Ovary (tissue), 3 donors: ENCODE results near the gene NDUFA8.

Experiments used
- POLR2A ChIP-seq: fragments of 450-650 bp; IDR thresholded peaks from one replicate; pipeline ENCODE4 v1.6.1; 2017; ENCODE audit warnings: antibody characterized with exemption, mild to moderate bottlenecking, moderate library complexity
- TF ChIP-seq, protein P1 (sequence below), 3 donors: fragments of 450-650 bp in 2 of 3; fragments of 200-600 bp in 1 of 3; IDR thresholded peaks; one replicate each; pipeline versions ENCODE4 v1.5.1 to v1.8.0; 2016 to 2022; ENCODE audit warnings: antibody characterized with exemption in 3 of 3, mild to moderate bottlenecking in 1 of 3
- donor health status: DM: no; HTN: no; CAD: no.

DNA sequence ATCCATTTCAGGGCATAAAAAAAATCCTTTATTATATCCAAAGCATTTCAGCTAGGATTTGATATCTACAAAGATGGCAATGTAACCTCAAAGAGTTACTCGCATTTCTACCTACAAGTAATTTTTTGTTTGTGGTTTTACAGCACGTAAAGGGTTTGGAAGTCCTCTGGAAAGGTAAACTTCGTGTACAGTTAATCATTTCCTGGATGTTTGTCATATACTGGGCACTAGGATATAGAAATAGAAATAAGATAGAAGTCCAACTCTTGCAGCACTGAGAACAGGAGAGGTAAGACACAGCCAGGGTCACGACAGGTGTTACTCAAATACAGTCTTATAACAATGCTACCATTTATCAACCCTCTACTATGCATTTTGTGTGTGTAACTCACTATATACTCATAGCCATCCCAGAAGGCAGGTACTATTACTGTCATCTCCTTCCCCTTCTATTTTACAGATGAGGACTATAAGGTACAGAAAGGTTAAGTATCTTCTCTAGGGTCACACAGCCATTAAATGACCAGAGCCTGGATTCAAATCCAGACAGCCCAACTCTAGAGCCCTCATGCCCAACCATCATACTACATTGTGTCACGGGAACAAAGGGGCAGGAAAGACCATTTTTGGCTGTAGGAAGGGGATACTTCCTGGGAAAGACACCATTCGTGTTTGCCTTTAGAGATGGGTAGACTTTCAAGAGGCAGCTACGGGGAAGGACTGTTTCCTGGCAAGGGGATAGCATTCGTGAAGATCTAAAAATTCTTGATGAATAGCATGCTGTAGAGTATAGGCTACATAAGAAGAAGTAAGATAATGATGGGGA, 19.0 kb downstream of the NDUFA8 start:
- TF ChIP-seq, protein P1, sequence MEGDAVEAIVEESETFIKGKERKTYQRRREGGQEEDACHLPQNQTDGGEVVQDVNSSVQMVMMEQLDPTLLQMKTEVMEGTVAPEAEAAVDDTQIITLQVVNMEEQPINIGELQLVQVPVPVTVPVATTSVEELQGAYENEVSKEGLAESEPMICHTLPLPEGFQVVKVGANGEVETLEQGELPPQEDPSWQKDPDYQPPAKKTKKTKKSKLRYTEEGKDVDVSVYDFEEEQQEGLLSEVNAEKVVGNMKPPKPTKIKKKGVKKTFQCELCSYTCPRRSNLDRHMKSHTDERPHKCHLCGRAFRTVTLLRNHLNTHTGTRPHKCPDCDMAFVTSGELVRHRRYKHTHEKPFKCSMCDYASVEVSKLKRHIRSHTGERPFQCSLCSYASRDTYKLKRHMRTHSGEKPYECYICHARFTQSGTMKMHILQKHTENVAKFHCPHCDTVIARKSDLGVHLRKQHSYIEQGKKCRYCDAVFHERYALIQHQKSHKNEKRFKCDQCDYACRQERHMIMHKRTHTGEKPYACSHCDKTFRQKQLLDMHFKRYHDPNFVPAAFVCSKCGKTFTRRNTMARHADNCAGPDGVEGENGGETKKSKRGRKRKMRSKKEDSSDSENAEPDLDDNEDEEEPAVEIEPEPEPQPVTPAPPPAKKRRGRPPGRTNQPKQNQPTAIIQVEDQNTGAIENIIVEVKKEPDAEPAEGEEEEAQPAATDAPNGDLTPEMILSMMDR (IDR thresholded peaks at IDR 0.05), result no peak
- TF ChIP-seq POLR2A, result no peak
